Astrocyte of the spinal cord (primary cell): ENCODE measurements around the gene CPA1.
A peak's percentile ranks its signal among the peaks of the same experiment; 100 is the strongest.

ENCODE experiments used
- DNase-seq: peaks from one replicate; pipeline ENCODE4 v3.0.0; 2011; ENCODE audit warnings: low read depth, low spot score
- H3K4me3 ChIP-seq: 2 replicates; pipeline ENCODE4 v1.5.1; 2011; ENCODE audit warnings: low read depth, mild to moderate bottlenecking, low read length, moderate library complexity
- in situ Hi-C: cut with HindIII; loops from 2 replicates; pipeline ENCODE4 v1.10.0; 2017; ENCODE audit warnings: low sequenced_read_pairs
- TF ChIP-seq, protein P1 (sequence below): IDR thresholded peaks from 2 replicates; pipeline ENCODE4 v1.5.1; 2012; ENCODE audit warnings: low read depth, mild to moderate bottlenecking, low read length, inconsistent platforms

Gene CPA1

GRCh38 chr7:130356121-130356875 lies 24.0 kb upstream of the CPA1 start:
- in situ Hi-C loops = no loop called here
- TF ChIP-seq, protein P1, sequence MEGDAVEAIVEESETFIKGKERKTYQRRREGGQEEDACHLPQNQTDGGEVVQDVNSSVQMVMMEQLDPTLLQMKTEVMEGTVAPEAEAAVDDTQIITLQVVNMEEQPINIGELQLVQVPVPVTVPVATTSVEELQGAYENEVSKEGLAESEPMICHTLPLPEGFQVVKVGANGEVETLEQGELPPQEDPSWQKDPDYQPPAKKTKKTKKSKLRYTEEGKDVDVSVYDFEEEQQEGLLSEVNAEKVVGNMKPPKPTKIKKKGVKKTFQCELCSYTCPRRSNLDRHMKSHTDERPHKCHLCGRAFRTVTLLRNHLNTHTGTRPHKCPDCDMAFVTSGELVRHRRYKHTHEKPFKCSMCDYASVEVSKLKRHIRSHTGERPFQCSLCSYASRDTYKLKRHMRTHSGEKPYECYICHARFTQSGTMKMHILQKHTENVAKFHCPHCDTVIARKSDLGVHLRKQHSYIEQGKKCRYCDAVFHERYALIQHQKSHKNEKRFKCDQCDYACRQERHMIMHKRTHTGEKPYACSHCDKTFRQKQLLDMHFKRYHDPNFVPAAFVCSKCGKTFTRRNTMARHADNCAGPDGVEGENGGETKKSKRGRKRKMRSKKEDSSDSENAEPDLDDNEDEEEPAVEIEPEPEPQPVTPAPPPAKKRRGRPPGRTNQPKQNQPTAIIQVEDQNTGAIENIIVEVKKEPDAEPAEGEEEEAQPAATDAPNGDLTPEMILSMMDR = no peak
- H3K4me3 ChIP-seq = no peak overlapping the region
- peak; percentile 98 for DNase-seq

GRCh38 chr7:130356876-130357611 lies 23.2 kb upstream of the CPA1 start:
- in situ Hi-C loops = no loop called here
- TF ChIP-seq, protein P1 = no peak
- no peak overlapping the region for H3K4me3 ChIP-seq
- peak; percentile 91 for DNase-seq

- TF ChIP-seq, protein P1 = no peak
- DNase-seq = no peak
- no peak overlapping the region for H3K4me3 ChIP-seq
- in situ Hi-C loops = no loop called here
Measured at GRCh38 chr7:130358471-130358870, 21.8 kb upstream of the CPA1 start.

GRCh38 chr7:130359276-130359857 lies 20.9 kb upstream of the CPA1 start:
- in situ Hi-C loops = no loop called here
- no peak overlapping the region for H3K4me3 ChIP-seq
- TF ChIP-seq, protein P1 = no peak
- DNase-seq = no peak

DNA sequence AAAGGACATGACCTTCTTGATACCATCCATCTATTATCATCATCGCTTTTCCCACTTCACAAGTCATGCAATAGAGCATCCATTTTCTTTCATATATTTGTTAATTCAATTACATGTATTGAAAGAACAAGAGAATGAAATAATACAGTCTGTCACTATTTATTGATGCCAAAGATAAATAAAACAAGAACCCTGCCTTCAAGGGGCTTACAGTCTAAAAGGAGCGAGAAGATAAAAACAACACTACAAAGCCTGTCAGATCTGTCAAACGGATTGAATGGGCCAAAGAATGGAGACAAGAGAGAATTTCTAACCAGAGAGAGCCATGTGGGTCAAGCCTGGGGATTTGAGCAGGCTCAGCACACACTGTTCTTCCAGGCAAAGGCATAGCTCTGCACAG lies 19.8 kb upstream of the CPA1 start:
- in situ Hi-C loops = no loop called here
- TF ChIP-seq, protein P1 = no peak
- DNase-seq = no peak
- no peak overlapping the region for H3K4me3 ChIP-seq

GRCh38 chr7:130361681-130362080 lies 18.6 kb upstream of the CPA1 start:
- TF ChIP-seq, protein P1 = no peak
- H3K4me3 ChIP-seq = no peak overlapping the region
- DNase-seq = no peak
- in situ Hi-C loops = no loop called here
